HG02943 (cell line): ENCODE measurements around the gene HS3ST6.
A peak's percentile ranks its signal among the peaks of the same experiment; 100 is the strongest.
"Not testable (repeated sequence)": the region's sequence is repeated elsewhere in the genome, so short reads cannot be mapped to it uniquely, and the experiment has no call there.

Source experiments
- ATAC-seq: cut with Tn5 transposase; IDR thresholded peaks from one replicate; pipeline ENCODE4 v1.9.1; 2021; ENCODE audit warnings: mild to moderate bottlenecking, low read depth, moderate library complexity; ENCODE audit not compliant: unreplicated experiment

HS3ST6 gene

DNA sequence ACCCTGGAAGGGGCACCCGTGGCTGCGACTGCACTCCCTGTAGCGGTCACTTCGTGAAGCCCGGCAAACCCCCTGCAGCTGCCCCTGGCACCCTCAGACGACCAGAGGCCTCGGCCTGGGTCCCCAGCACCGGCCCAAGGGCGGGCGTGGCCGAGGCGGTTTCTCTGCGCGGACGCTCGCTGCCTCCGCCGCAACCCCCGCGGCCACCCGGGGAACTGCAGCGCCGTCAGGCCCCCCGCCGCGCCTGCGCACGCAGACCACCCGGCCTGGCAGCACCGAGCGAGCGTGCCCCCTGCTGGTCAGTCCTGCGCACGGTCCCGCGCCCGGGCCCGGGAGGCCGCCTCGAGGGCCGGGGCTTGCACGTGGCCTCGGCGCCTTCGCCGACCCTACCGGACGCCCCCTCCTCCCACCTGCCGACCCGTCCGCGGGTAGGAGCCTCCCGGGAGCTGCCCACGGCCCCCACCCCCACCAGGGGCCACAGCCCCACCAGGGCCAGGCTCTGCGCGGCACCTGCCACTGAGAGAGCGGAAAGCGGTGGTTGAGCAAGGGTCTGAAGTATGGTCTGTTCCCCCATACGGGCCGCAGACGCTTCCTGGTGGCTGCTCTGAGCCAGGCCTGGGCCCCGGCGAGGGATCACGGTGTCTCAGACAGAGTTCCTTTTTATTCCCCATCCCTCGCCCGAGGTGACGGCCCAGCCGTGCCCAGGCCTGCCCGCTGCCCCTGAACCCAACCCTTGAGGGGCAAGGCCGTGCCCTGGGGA is 11.5 kb upstream of the HS3ST6 start:
- ATAC-seq: peak; percentile 79

DNA sequence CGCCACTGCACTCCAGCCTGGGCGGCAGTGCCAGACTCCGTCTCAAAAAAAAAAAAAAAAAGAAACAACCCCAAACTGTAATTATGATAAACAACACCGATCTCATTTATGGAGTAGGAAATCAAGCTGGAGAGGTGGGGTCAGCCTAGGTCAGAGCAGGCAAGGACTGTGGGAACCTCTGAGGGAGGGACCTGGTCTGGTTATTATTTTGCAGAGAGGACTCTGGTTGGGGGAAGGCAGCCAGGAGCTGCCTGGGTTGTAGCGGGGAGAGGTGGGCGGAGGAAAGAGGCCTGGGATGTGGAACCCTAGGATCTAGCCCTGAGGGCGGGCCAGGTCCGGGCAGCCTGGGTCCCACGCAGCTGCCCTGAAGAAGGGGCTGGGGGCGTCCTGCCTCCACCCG is 10.9 kb upstream of the HS3ST6 start:
- no peak for ATAC-seq

GRCh38 chr16:1926271-1926670 is 8.1 kb upstream of the HS3ST6 start:
- no peak for ATAC-seq

DNA sequence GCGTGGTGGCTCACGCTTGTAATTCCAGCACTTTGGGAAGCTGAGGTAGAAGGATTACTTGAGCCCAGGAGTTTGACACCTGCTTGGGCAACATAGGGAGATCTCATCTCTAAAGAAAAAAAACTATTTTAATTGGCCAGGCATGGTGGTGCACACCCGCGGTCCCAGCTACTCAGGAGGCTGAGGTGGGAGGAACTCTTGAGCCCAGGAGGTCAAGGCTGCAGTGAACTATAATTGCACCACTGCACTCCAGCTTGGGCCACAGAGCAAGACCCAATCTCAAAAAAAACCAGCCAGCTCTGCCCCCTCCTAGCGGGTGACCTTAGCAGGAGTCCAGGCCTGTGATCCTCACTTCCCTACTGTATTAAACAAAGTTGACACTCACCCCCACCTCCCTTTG is 5.9 kb upstream of the HS3ST6 start:
- ATAC-seq: no peak

- no peak for ATAC-seq
Measured at GRCh38 chr16:1923299-1924034, 5.3 kb upstream of the HS3ST6 start.

DNA sequence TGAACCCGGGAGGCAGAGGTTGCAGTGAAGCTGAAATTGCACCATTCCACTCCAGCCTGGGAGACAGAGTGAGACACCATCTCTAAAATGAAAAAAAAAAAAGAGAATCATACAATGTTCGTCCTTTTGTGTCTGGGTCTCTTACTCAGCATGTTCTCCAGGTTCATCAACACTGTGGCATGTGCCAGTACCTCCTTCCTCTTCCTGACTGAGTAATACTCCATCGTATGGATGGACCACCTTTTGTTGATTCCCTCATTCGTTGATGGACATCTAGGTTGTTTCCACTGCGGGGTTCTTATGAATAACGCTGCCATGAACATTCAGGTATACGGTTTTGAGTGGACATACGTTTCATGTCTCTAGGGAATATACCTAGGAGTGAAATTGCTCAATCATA is 4.1 kb upstream of the HS3ST6 start:
- no peak for ATAC-seq

GRCh38 chr16:1920727-1921171 is 2.5 kb upstream of the HS3ST6 start:
- no peak for ATAC-seq

DNA sequence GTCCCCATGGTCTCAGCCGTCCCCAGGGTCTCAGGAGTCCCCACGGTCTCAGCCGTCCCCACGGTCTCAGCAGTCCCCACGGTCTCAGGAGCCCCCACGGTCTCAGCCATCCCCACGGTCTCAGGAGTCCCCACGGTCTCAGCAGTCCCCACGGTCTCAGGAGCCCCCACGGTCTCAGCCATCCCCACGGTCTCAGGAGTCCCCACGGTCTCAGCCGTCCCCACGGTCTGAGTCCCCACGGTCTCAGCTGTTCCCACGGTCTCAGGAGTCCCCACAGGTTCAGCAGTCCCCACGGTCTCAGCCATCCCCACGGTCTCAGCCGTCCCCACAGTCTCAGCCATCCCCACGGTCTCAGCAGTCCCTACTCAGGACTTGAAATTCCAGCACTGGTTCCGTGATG is 1.9 kb upstream of the HS3ST6 start:
- ATAC-seq: not testable (repeated sequence)

DNA sequence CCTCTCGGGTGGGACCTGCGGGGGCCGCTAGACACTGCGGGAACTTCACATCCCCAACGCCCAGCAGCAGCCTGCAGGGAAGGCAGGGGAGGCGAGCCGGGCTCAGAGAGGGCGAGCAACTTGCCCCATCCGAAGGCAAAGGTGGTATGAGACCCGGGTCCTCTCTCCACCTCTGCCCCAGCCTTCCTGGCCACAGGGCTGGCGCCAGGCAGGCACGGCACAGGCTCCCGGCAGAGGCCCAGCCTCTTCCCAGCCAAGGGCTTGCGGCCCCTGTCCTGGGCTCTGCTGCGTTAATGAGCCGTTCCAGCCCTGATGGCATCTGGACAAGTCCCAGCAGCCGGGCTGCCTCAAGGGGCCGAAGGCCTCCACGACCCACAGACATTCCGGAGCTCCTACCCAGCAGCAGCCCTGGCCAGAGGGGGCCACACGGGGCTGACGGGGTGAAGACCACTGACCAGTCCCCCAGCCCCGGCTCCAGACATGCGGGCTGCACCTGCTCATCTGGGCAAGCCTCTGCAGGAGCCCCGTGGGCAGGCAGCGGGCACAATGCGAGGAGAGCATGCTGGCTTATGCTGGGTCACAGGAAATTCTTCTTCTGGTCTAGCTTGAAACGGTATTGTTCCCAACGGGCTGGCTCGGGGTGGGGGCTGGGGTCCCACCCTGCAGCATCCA is 1.2 kb upstream of the HS3ST6 start:
- no peak for ATAC-seq

- ATAC-seq: no peak
Measured at GRCh38 chr16:1917665-1918350, 407 bp downstream of the HS3ST6 start.

DNA sequence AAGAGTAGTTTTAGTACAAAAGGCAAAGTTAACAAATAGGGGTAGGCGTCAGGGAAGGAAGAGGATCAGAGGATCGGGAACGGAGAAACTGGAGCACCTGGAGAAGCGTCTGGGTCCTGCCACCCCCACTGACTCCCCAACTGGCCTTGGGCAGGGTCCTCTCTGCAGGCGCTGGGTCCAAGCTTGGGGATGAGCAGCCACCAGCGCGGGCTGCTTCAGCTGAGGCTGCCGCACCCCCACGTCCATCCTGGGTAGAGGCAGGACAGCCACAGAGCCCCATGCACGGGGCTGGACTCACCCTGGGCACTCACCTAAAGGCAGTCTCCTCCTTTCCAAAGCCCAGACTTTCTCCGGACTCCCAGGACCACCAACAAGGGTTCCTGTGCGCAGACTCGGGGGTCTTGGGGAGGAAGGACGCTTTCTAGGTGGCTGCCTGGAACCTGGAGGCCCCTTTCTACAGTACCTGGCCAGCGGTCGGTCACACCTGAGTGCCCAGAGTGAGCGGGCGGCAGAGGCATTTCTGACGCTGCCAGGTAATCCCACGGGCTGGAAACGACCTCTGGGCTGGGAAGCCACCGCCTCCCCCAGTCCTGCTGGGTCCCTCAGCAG is 1.1 kb downstream of the HS3ST6 start:
- ATAC-seq: no peak

DNA sequence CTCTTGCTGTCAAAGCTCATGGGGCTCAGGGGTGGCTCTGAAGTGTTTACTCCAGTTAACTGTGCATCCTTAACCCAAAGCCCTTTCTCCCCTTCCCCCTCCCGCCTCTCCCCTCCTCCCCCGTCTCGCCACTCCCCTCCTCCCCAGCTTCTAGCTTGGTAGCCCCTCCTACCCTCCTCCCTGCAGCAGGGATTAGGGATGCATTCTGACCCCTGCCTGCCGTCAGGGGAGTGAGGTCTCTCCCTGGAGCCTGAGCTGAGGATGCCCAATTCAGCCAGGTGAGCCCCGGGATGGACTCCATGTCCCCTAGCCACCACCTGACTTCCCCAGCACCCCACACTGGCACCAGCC is 1.6 kb downstream of the HS3ST6 start:
- no peak for ATAC-seq

GRCh38 chr16:1915732-1916639 is 2.2 kb downstream of the HS3ST6 start:
- no peak for ATAC-seq

DNA sequence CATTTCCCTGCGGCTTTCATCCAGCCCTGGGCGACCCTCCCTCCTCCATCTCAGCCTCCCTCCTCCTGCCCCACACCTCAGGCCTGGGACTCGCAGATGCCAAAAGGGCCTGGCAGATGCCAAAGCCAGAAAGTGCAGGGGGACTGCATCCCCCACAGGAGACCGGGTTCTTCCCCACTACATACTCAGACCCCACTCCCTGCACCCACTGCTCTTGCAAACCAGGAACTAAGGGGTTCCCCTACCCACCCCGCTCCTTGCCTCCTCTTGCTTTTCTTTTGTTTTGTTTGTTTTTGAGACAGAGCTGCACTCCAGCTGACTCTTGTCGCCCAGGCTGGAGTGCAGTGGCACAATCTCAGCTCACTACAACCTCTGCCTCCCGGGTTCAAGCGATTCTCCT is 3.2 kb downstream of the HS3ST6 start:
- ATAC-seq: no peak

GRCh38 chr16:1914084-1914608 is 4.1 kb downstream of the HS3ST6 start:
- no peak for ATAC-seq

GRCh38 chr16:1913327-1914083 is 4.7 kb downstream of the HS3ST6 start:
- no peak for ATAC-seq

GRCh38 chr16:1912215-1912543 is 6.0 kb downstream of the HS3ST6 start:
- ATAC-seq: no peak

DNA sequence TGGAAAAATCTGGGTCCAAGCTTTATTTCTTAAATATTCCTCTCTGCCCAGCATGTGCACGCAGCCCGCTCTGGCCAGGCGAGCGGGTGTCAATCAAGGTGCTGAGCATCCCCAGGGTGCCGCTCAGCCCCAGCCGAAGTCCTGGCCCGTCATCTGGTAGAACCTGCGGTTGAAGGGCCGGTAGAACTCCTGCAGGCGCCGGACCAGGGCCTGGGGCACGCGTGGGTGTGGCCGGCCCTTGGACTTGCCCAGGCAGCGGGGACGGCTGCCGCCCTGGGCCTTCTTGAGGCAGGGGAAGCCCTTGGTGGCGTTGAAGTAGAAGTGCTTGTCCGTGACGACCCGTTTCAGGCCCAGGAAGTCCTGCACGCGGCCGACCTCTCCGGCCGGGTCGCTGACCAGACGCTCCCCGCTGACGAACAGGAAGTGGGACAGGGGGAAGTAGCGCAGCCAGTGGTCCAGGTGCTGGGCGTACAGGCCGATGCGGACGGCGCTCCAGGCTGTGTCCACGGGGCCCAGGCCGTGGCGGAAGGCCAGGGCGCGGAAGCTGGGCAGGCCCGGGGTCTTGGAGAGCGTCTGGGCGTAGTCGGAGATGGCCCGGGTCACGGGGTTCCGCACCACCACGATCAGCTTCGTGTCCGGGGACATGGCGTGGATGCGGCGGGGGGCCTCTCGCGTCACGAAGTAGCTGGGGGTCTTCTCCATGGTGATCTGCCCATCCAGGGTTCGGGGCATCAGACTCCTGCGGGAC is 6.6 kb downstream of the HS3ST6 start:
- ATAC-seq: no peak
